B cell (primary cell): Measurements from ENCODE around the gene RAPGEF1. TPM values are rescaled to one million over a fixed set of nuclear protein-coding genes. Genes with fewer than 3 reads are reported as not detected.

ENCODE experiments used
- ATAC-seq: fragments of 200-7000 bp; cut with Tn5 transposase; one replicate; pipeline ENCODE4 v1.10.0; 2021; ENCODE audit warnings: low read depth, mild to moderate bottlenecking, moderate number of reproducible peaks, moderate library complexity
- CTCF ChIA-PET: fragments of 350-600 bp; sonication (Branson Sonifier 250); formaldehyde crosslinking; loops from one replicate; lab custom pipeline; 2021; ENCODE audit warnings: antibody characterized with exemption, inconsistent platforms; lab: Charles Lee
- POLR2A ChIA-PET: fragments of 350-600 bp; sonication (Branson Sonifier 250); formaldehyde crosslinking; loops from one replicate; lab custom pipeline; 2021; ENCODE audit warnings: antibody characterized with exemption; lab: Charles Lee
- DNase-seq: peaks from one replicate; pipeline ENCODE4 v3.0.0; 2013
- H2AFZ ChIP-seq: 2 replicates; pipeline ENCODE4 v1.6.1; 2012; ENCODE audit warnings: mild to moderate bottlenecking, low read depth, low read length; ENCODE audit not compliant: insufficient read depth, poor library complexity, severe bottlenecking
- H3K27ac ChIP-seq, 2 donors: 1 replicate in 1 of 2; 2 replicates in 1 of 2; pipeline ENCODE4 v1.5.1; 2012 to 2013; ENCODE audit warnings: low read length in 2 of 2, mild to moderate bottlenecking in 2 of 2, moderate library complexity in 1 of 2
- H3K27me3 ChIP-seq, 4 experiments: fragments of 200-600 bp in 1 of 4; sonication (generic) in 1 of 4; replicated peaks in 1 of 4; 1 replicate in 2 of 4; 2 replicates in 2 of 4; pipeline versions ENCODE4 v1.6.1 to v1.7.0; 2013 to 2016; ENCODE audit warnings: low read length in 3 of 4, mild to moderate bottlenecking in 2 of 4, mixed read lengths in 1 of 4, moderate library complexity in 1 of 4; ENCODE audit not compliant: insufficient read depth in 4 of 4, control insufficient read depth in 3 of 4; ENCODE audit errors: control extremely low read depth in 1 of 4
- H3K36me3 ChIP-seq, 2 experiments: replicated peaks in 1 of 2; 1 replicate in 1 of 2; 2 replicates in 1 of 2; pipeline versions ENCODE4 v1.6.1 to v1.7.1; 2013; ENCODE audit warnings: low read length in 1 of 2; ENCODE audit not compliant: insufficient read depth in 2 of 2, control insufficient read depth in 1 of 2; ENCODE audit errors: control extremely low read depth in 1 of 2, extremely low read depth in 1 of 2
- H3K4me1 ChIP-seq, 2 donors: fragments of 200-600 bp in 1 of 2; sonication (generic) in 1 of 2; 1 replicate in 1 of 2; 2 replicates in 1 of 2; pipeline versions ENCODE4 v1.5.1 to v1.6.1; 2013 to 2017; ENCODE audit warnings: low read length in 2 of 2; ENCODE audit not compliant: control insufficient read depth in 2 of 2, insufficient read depth in 2 of 2
- H3K4me2 ChIP-seq: replicated peaks from 2 replicates; pipeline ENCODE3; 2012; ENCODE audit warnings: mild to moderate bottlenecking, low read depth, low read length; ENCODE audit not compliant: poor library complexity, severe bottlenecking
- H3K4me3 ChIP-seq, 5 experiments: fragments of 200-600 bp in 1 of 5; sonication (generic) in 1 of 5; 1 replicate in 3 of 5; 2 replicates in 2 of 5; pipeline versions ENCODE4 v1.5.1 to v1.7.0; 2011 to 2016; ENCODE audit warnings: low read length in 4 of 5, mild to moderate bottlenecking in 4 of 5, low read depth in 2 of 5, control low read depth in 1 of 5, moderate library complexity in 1 of 5; ENCODE audit not compliant: insufficient read depth in 1 of 5; ENCODE audit errors: control extremely low read depth in 1 of 5, extremely low read depth in 1 of 5
- H3K79me2 ChIP-seq: fragments of 200-600 bp; sonication (generic); one replicate; pipeline ENCODE4 v1.6.0; 2016; ENCODE audit warnings: low read length; ENCODE audit not compliant: control insufficient read depth, insufficient read depth
- H3K9ac ChIP-seq: fragments of 200-600 bp; sonication (generic); 2 replicates; pipeline ENCODE4 v1.6.1; 2017; ENCODE audit warnings: mild to moderate bottlenecking, low read length, moderate library complexity
- H3K9me3 ChIP-seq, 3 donors: one replicate each; pipeline versions ENCODE4 v1.6.1 to v1.7.1; 2013; ENCODE audit warnings: low read length in 2 of 3; ENCODE audit not compliant: control insufficient read depth in 2 of 3, insufficient read depth in 1 of 3; ENCODE audit errors: control extremely low read depth in 1 of 3
- H4K20me1 ChIP-seq: 2 replicates; pipeline ENCODE4 v1.6.0; 2012; ENCODE audit warnings: mild to moderate bottlenecking, low read length; ENCODE audit not compliant: insufficient read depth, control insufficient read depth, poor library complexity, severe bottlenecking
- H3K27ac Mint-ChIP-seq: one replicate; pipeline ENCODE4 v1.8.0; 2021; ENCODE audit warnings: mixed read lengths
- H3K27me3 Mint-ChIP-seq: one replicate; pipeline ENCODE4 v1.8.0; 2021; ENCODE audit warnings: mixed read lengths
- H3K4me1 Mint-ChIP-seq: one replicate; pipeline ENCODE4 v1.8.0; 2021; ENCODE audit warnings: mixed read lengths
- H3K4me3 Mint-ChIP-seq: one replicate; pipeline ENCODE4 v1.8.0; 2021; ENCODE audit warnings: mixed read lengths
- H3K9me3 Mint-ChIP-seq: one replicate; pipeline ENCODE4 v1.8.0; 2022; ENCODE audit warnings: mixed read lengths; ENCODE audit not compliant: insufficient read depth
- EZH2 ChIP-seq: IDR thresholded peaks from 2 replicates; pipeline ENCODE4 v1.6.1; 2012; ENCODE audit warnings: borderline replicate concordance, low read depth, mild to moderate bottlenecking, moderate library complexity, low read length; ENCODE audit not compliant: insufficient read depth, poor library complexity, severe bottlenecking
- WGBS: methylation state at CpG from one replicate; pipeline ENCODE4 v1.1.5; 2013; ENCODE audit warnings: missing lambda C conversion rate; ENCODE audit not compliant: insufficient coverage; 5-methylcytosine and 5-hydroxymethylcytosine counted together
- intact Hi-C: fragments of 100-400 bp; cut with micrococcal nuclease; formaldehyde crosslinking; loops from one replicate; pipeline ENCODE4 v1.10.0; 2022
- polyA plus RNA-seq: library from polyadenylated mRNA; depleted of rRNA; stranded (reverse); fragments of >200 nt; gene quantifications from 2 replicates; pipeline ENCODE4 v1.2.3, GENCODE V29; 2012
- total RNA-seq, 2 donors: library from RNA; stranded (reverse); fragments of 120-200 nt in 1 of 2; gene quantifications; 1 replicate in 1 of 2; 2 replicates in 1 of 2; pipeline versions ENCODE4 v1.2.3 to v1.2.4, GENCODE V29; 2013 to 2022
- TF ChIP-seq, protein P1 (sequence below): fragments of 200-600 bp; IDR thresholded peaks from one replicate; pipeline ENCODE4 v1.8.0; 2022; ENCODE audit warnings: antibody characterized with exemption, mild to moderate bottlenecking

The RAPGEF1 gene
- total and polyA plus RNA-seq, 2 donors (not counting 1 experiment from before 2014, with no cell fraction given), result 134 to 447 TPM

DNA sequence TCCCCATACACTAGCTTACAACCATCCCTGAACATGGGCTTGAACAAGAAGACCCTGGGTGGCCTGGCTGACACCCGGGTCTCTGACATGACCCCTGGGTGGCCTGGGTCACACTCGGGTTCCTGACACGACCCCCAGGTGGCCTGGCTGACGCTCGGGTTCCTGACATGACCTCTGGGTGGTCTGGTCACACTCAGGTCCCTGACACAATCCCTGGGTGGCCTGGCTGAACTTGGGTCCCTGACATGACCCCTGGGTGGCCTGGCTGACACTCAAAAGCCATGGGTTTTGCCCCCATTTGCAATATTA, 156.6 kb downstream of the RAPGEF1 start:
- Mint-ChIP-seq H3K4me1 (peaks cover 40% of the 10 kb centered on the region), H3K27ac (no peak overlapping the region), H3K9me3 (no peaks in the 10 kb centered on the region), H3K4me3 (no peak overlapping the region), H3K27me3 (no peaks in the 10 kb centered on the region)
- Histone ChIP-seq H3K9me3 (no peaks in the 10 kb centered on the region), H3K27me3 (no peaks in the 10 kb centered on the region), H3K4me1 (peaks cover 27 to 35% of the 10 kb centered on the region in 2 donors), H3K4me2 (no peak overlapping the region), H3K79me2 (peaks cover 28% of the 10 kb centered on the region), H3K9ac (no peak overlapping the region), H3K36me3 (peaks cover 5 to 73% of the 10 kb centered on the region in 2 experiments), H4K20me1 (peaks cover 14% of the 10 kb centered on the region), H3K27ac (no peak overlapping the region), H2AFZ (no peak overlapping the region), H3K4me3 (no peak overlapping the region)
- ATAC-seq (no peak), DNase-seq (no peak)
- TF ChIP-seq, protein P1, sequence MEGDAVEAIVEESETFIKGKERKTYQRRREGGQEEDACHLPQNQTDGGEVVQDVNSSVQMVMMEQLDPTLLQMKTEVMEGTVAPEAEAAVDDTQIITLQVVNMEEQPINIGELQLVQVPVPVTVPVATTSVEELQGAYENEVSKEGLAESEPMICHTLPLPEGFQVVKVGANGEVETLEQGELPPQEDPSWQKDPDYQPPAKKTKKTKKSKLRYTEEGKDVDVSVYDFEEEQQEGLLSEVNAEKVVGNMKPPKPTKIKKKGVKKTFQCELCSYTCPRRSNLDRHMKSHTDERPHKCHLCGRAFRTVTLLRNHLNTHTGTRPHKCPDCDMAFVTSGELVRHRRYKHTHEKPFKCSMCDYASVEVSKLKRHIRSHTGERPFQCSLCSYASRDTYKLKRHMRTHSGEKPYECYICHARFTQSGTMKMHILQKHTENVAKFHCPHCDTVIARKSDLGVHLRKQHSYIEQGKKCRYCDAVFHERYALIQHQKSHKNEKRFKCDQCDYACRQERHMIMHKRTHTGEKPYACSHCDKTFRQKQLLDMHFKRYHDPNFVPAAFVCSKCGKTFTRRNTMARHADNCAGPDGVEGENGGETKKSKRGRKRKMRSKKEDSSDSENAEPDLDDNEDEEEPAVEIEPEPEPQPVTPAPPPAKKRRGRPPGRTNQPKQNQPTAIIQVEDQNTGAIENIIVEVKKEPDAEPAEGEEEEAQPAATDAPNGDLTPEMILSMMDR, result no peak
- TF ChIP-seq EZH2, result no peak
- WGBS, result 95% methylated on average over 5 of the region's 5 CpGs
- POLR2A ChIA-PET, result no interaction called here
- CTCF ChIA-PET, result interaction anchor here (1.2 kb wide), 1 partner anchor 157 kb away, joined by 3 read pairs; no protein-coding TSS in a partner anchor
- intact Hi-C loops, result no loop called here

DNA sequence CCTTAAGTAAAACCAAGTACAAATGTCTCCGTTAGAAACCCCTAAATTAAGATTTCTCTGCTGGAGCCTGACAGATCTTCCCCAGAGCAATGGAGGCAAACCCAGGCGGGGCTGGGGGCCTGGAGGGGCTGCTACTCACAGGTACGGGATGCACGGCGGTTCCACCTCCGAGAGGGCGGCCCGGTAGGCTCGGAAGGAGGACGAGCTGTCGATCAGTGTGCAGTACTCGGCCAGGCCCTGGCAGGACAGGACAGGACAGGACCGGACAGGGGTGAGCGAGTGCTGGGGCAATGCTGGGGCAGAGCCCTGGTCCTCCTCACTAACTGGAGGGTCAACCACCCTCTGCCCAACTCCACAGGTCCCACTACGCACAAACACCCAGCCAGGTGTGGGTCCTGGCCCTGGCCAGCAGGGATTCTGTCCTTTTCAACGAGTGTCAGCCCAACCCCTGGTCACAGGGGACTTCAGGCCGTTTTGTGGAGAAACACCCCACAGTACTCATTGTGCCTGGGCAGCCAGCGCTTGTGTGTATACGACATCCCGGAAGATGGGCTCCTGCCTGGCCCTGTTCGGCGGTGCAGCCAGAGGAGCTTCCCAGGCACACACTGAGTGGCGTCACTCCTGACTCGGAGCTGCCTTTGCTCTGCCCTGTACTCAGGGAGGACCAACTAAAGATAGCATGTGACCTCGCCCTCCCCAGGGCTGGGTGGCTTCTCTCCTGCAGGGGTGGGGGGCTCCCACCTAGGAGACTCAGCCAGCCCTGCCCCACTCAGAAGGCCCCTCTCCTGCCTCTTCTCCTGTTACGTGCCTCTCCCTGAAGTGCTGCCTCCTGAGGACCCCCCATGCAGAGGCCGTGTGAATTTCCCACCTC, 157.2 kb downstream of the RAPGEF1 start:
- ATAC-seq (no peak), DNase-seq (no peak)
- no peaks in the 10 kb centered on the region for H3K27me3 Mint-ChIP-seq
- Histone ChIP-seq H3K9me3 (no peaks in the 10 kb centered on the region), H4K20me1 (peaks cover 10% of the 10 kb centered on the region), H2AFZ (no peak overlapping the region), H3K79me2 (peaks cover 24% of the 10 kb centered on the region), H3K9ac (no peak overlapping the region), H3K27ac (no peak overlapping the region), H3K36me3 (peaks cover 5 to 72% of the 10 kb centered on the region in 2 experiments), H3K4me2 (no peak overlapping the region), H3K4me1 (peaks cover 32 to 40% of the 10 kb centered on the region in 2 donors), H3K27me3 (no peaks in the 10 kb centered on the region), H3K4me3 (no peak overlapping the region)
- ChIA-PET POLR2A (no interaction called here), CTCF (no interaction called here)
- intact Hi-C loops, result no loop called here
- WGBS, result 98% methylated on average over 27 of the region's 27 CpGs
- no peak for TF ChIP-seq EZH2
- TF ChIP-seq, protein P1, result no peak
- peaks cover 45% of the 10 kb centered on the region for H3K4me1 Mint-ChIP-seq
- peak overlapping the region; percentile 46 for H3K27ac Mint-ChIP-seq
- no peaks in the 10 kb centered on the region for H3K9me3 Mint-ChIP-seq
- no peak overlapping the region for H3K4me3 Mint-ChIP-seq
